K562 (cell line): ENCODE measurements around the gene ABT1. TPM values are rescaled to one million over a fixed set of nuclear protein-coding genes. Genes with fewer than 3 reads are reported as not detected.

Experiments used
- ATAC-seq: fragments of 200-7000 bp; cut with Tn5 transposase; 3 replicates; pipeline ENCODE4 v1.9.1; 2020; ENCODE audit warnings: moderate library complexity
- BruUV-seq: library from RNA; stranded (reverse); fragments of 400-500 nt; replicated peaks from 2 replicates; lab custom pipeline; 2021; lab: Mats Ljungman, UMichigan
- CTCF ChIA-PET: fragments of 300-600 bp; formaldehyde crosslinking; extraction: SDS; loops from one replicate; lab custom pipeline; 2021; ENCODE audit warnings: low intra/inter-chr PET ratio; lab: Yijun Ruan, JAX
- POLR2A ChIA-PET: fragments of 300-600, 350-650 bp; sonication (Branson Sonifier 250); formaldehyde crosslinking; extraction: SDS; loops from one replicate; lab custom pipeline; 2021; ENCODE audit warnings: antibody characterized with exemption, inconsistent platforms; lab: Yijun Ruan, JAX
- DNase-seq, 4 experiments: peaks; one replicate each; pipeline versions ENCODE4 v3.0.0 to v3.0.0-alpha.2; 2011 to 2018; ENCODE audit warnings: low spot score in 3 of 4, mixed read lengths in 3 of 4; ENCODE audit errors: extremely low read depth in 1 of 4
- FAIRE-seq: peaks from 2 replicates; lab custom pipeline; 2011; peaks lifted over from hg19 to GRCh38; lab: Jason Lieb, UNC
- H2AFZ ChIP-seq: 2 replicates; pipeline ENCODE4 v1.6.0; 2011; ENCODE audit warnings: low read depth, low read length, control low read depth, inconsistent platforms
- H3K27ac ChIP-seq: fragments of 200-600 bp; 3 replicates; pipeline ENCODE4 v1.8.0; 2011; ENCODE audit warnings: low read depth, mild to moderate bottlenecking, control low read depth, inconsistent platforms, low read length, moderate library complexity, mixed read lengths; ENCODE audit errors: extremely low read depth
- H3K27me3 ChIP-seq, 2 experiments: fragments of 300-600 bp in 1 of 2; 2 replicates in 1 of 2; 3 replicates in 1 of 2; pipeline versions ENCODE4 v1.6.0 to v1.8.0; 2011; ENCODE audit warnings: inconsistent platforms in 2 of 2, low read length in 2 of 2, mild to moderate bottlenecking in 1 of 2, mixed read lengths in 1 of 2, moderate library complexity in 1 of 2; ENCODE audit not compliant: control insufficient read depth in 2 of 2, insufficient read depth in 2 of 2
- H3K36me3 ChIP-seq: fragments of 300-600 bp; 3 replicates; pipeline ENCODE4 v1.8.0; 2011; ENCODE audit warnings: mild to moderate bottlenecking, low read length, inconsistent platforms; ENCODE audit not compliant: control insufficient read depth, insufficient read depth
- H3K4me1 ChIP-seq, 2 experiments: fragments of 200-600 bp in 1 of 2; replicated peaks in 1 of 2; 2 replicates in 1 of 2; 3 replicates in 1 of 2; pipeline versions ENCODE4 v1.5.1 to v1.8.0; 2011; ENCODE audit warnings: inconsistent platforms in 2 of 2, low read length in 2 of 2, mild to moderate bottlenecking in 1 of 2, mixed read lengths in 1 of 2, moderate library complexity in 1 of 2; ENCODE audit not compliant: control insufficient read depth in 2 of 2, insufficient read depth in 2 of 2
- H3K4me2 ChIP-seq: 2 replicates; pipeline ENCODE4 v1.6.1; 2011; ENCODE audit warnings: low read length, control low read depth, inconsistent platforms, mixed read lengths; ENCODE audit not compliant: insufficient read depth
- H3K4me3 ChIP-seq: fragments of 200-600 bp; sonication (generic), shearing (Covaris generic); 2 replicates; pipeline ENCODE4 v1.5.1; 2016; ENCODE audit warnings: control low read depth, inconsistent platforms
- H3K79me2 ChIP-seq: fragments of 200-600 bp; 3 replicates; pipeline ENCODE4 v1.8.0; 2011; ENCODE audit warnings: low read length, inconsistent platforms; ENCODE audit not compliant: control insufficient read depth, insufficient read depth
- H3K9ac ChIP-seq, 2 experiments: 2 replicates each; pipeline versions ENCODE4 v1.6.0 to v1.6.1; 2011; ENCODE audit warnings: low read depth in 2 of 2, low read length in 2 of 2, control low read depth in 1 of 2, inconsistent platforms in 1 of 2, mild to moderate bottlenecking in 1 of 2, mixed read lengths in 1 of 2; ENCODE audit not compliant: insufficient read depth in 1 of 2
- H3K9me1 ChIP-seq: one replicate; pipeline ENCODE4 v1.6.0; 2011; ENCODE audit warnings: inconsistent platforms, mild to moderate bottlenecking, low read length, moderate library complexity; ENCODE audit not compliant: control insufficient read depth, insufficient read depth
- H3K9me3 ChIP-seq: replicated peaks from 2 replicates; pipeline ENCODE4 v1.5.1; 2011; ENCODE audit warnings: low read depth, low read length, inconsistent platforms; ENCODE audit not compliant: control insufficient read depth, insufficient read depth
- H4K20me1 ChIP-seq: replicated peaks from 2 replicates; pipeline ENCODE4 v1.6.1; 2011; ENCODE audit warnings: low read length, inconsistent platforms, mixed read lengths; ENCODE audit not compliant: control insufficient read depth, insufficient read depth
- ATF1 ChIP-seq, 2 experiments: fragments of 450-650 bp in 1 of 2; IDR thresholded peaks; 2 replicates each; pipeline ENCODE4 v1.6.1; 2016; ENCODE audit warnings: missing compliant biosample characterization in 1 of 2, missing genetic modification characterization in 1 of 2
- CBX2 ChIP-seq: fragments of 200-600 bp; sonication (generic); IDR thresholded peaks from one replicate; pipeline ENCODE4 v1.6.1; 2012; ENCODE audit warnings: mild to moderate bottlenecking, low read length, inconsistent platforms; ENCODE audit not compliant: insufficient read depth, poor library complexity, severe bottlenecking
- CTCF ChIP-seq, 3 experiments: IDR thresholded peaks in 2 of 3; conservative IDR thresholded peaks in 1 of 3; 2 replicates each; pipeline ENCODE4 v1.5.1; 2011 to 2012; ENCODE audit warnings: low read length in 3 of 3, mild to moderate bottlenecking in 3 of 3, control low read depth in 2 of 3, improper control_type of control experiment in 1 of 3, inconsistent platforms in 1 of 3, low read depth in 1 of 3, mixed read lengths in 1 of 3, moderate library complexity in 1 of 3; ENCODE audit not compliant: insufficient read depth in 2 of 3
- DMBX1 ChIP-seq: fragments of 250-450 bp; sonication (Bioruptor Pico); IDR thresholded peaks from 2 replicates; pipeline ENCODE4 v1.8.0; 2022; ENCODE audit warnings: inconsistent platforms, mild to moderate bottlenecking, moderate library complexity, borderline replicate concordance
- MTA3 ChIP-seq: fragments of 450-650 bp; formaldehyde crosslinking; IDR thresholded peaks from 2 replicates; pipeline ENCODE4 v1.6.1; 2017; ENCODE audit warnings: mild to moderate bottlenecking, borderline replicate concordance
- NFRKB ChIP-seq: fragments of 450-650 bp; IDR thresholded peaks from 2 replicates; pipeline ENCODE4 v1.6.1; 2016; ENCODE audit warnings: low read depth
- NR1H2 ChIP-seq: sonication (generic); formaldehyde crosslinking; IDR thresholded peaks from 2 replicates; pipeline ENCODE4 v1.4.0; 2020; ENCODE audit warnings: mild to moderate bottlenecking, missing genetic modification reagents
- PHTF2 ChIP-seq: fragments of 250-450 bp; sonication (Bioruptor Pico); IDR thresholded peaks from 2 replicates; pipeline ENCODE4 v1.5.0; 2021; ENCODE audit warnings: mild to moderate bottlenecking
- PRMT5 ChIP-seq: sonication (generic); formaldehyde crosslinking; IDR thresholded peaks from 2 replicates; pipeline ENCODE4 v1.5.0; 2020; ENCODE audit warnings: missing genetic modification reagents
- TAF7 ChIP-seq: fragments of 450-650 bp; IDR thresholded peaks from 2 replicates; pipeline ENCODE4 v1.6.1; 2016; ENCODE audit warnings: missing genetic modification characterization, missing compliant biosample characterization
- TSHZ1 ChIP-seq: fragments of 250-450 bp; sonication (Bioruptor Pico); IDR thresholded peaks from 2 replicates; pipeline ENCODE4 v1.4.0; 2020; ENCODE audit warnings: mild to moderate bottlenecking, moderate library complexity
- ZNF274 ChIP-seq: IDR thresholded peaks from 2 replicates; pipeline ENCODE4 v1.6.1; 2011; ENCODE audit warnings: low read depth, mild to moderate bottlenecking, low read length, moderate library complexity, borderline replicate concordance
- ZNF589 ChIP-seq: fragments of 200-800 bp; sonication (Bioruptor generic); IDR thresholded peaks from 2 replicates; pipeline ENCODE4 v1.6.1; 2016; ENCODE audit warnings: low read depth, missing genetic modification characterization, missing compliant biosample characterization
- WGBS: fragments of 100-300 bp; shearing (Covaris generic); methylation state at CpG from one replicate; pipeline ENCODE4 v1.1.6; 2016; ENCODE audit warnings: low coverage, mixed read lengths; ENCODE audit not compliant: insufficient coverage; ENCODE audit errors: missing lambda C conversion rate; 5-methylcytosine and 5-hydroxymethylcytosine counted together
- in situ Hi-C: fragments of 300-500 bp; cut with MboI; formaldehyde crosslinking; loops from 4 replicates; pipeline ENCODE4 v1.15.0; 2018; ENCODE audit warnings: inconsistent platforms, mixed read lengths
- intact Hi-C: fragments of 100-400 bp; cut with micrococcal nuclease; formaldehyde crosslinking; loops from 2 replicates; pipeline ENCODE4 v1.14.2; 2022
- polyA plus RNA-seq, 8 experiments: library from polyadenylated mRNA; depleted of rRNA in 4 of 8; stranded (reverse) in 5 of 8; unstranded in 3 of 8; fragments of >200 nt; fragmentation: Nextera tagmentation in 2 of 8; fragmentation: Illumina TruSeq in 1 of 8; extraction: Ambion mirVana in 2 of 8; extraction: Trizol in 1 of 8; gene quantifications; 2 replicates each; pipeline versions ENCODE4 v1.2.1 to v1.2.3, GENCODE V29; 2011 to 2014; ENCODE audit warnings: inconsistent platforms in 1 of 8, missing spikeins in 1 of 8
- total RNA-seq, 7 experiments: library from RNA; depleted of rRNA in 6 of 7; stranded (reverse); fragments of >200 nt in 6 of 7; fragmentation: Illumina TruSeq in 2 of 7; extraction: Trizol in 2 of 7; gene quantifications; 2 replicates each; pipeline versions ENCODE4 v1.2.1 to v1.2.3, GENCODE V29; 2011 to 2021; ENCODE audit warnings: low replicate concordance in 1 of 7
- TF ChIP-seq, protein P1 (sequence below): fragments of 250-450 bp; sonication (Bioruptor Pico); IDR thresholded peaks from 2 replicates; pipeline ENCODE4 v1.5.1; 2021; ENCODE audit warnings: mild to moderate bottlenecking

ABT1 gene
- total and polyA plus RNA-seq, 9 of the 15 experiments (the other 6 are each of a cell fraction or from before 2014, with no cell fraction given) = 8.8 to 52.7 (median 40.7) TPM

- ChIA-PET POLR2A (no interaction called here), CTCF (no interaction called here)
- H3K36me3 ChIP-seq = peaks cover 53% of the 10 kb centered on the region
- peaks cover 7% of the 10 kb centered on the region; the same call in 2 of the 3 replicates for H3K79me2 ChIP-seq
- no peaks in the 10 kb centered on the region for H3K4me1 ChIP-seq
- no peak overlapping the region for H2AFZ ChIP-seq
- H3K9me1 ChIP-seq = no peaks in the 10 kb centered on the region
- TF ChIP-seq, protein P1, sequence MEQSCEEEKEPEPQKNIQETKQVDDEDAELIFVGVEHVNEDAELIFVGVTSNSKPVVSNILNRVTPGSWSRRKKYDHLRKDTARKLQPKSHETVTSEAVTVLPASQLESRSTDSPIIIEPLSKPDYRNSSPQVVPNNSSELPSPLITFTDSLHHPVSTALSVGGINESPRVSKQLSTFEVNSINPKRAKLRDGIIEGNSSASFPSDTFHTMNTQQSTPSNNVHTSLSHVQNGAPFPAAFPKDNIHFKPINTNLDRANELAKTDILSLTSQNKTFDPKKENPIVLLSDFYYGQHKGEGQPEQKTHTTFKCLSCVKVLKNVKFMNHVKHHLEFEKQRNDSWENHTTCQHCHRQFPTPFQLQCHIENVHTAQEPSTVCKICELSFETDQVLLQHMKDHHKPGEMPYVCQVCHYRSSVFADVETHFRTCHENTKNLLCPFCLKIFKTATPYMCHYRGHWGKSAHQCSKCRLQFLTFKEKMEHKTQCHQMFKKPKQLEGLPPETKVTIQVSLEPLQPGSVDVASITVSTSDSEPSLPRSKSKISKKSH (CRISPR knock-in tag) = no peak
- TF ChIP-seq TSHZ1 (CRISPR knock-in tag) (no peak), ZNF274 (no peak), CTCF (IDR thresholded peaks at IDR 0.05 in 2 of 3, conservative IDR thresholded peaks at IDR 0.05 in 1 of 3; ENCODE audit: insufficient read depth in 2 of 3, low read depth in 1 of 3, low read length in 3 of 3) (no peak), ZNF589 (CRISPR knock-in tag) (no peak), PRMT5 (CRISPR knock-in tag) (no peak), PHTF2 (CRISPR knock-in tag) (no peak), NR1H2 (CRISPR knock-in tag) (no peak), DMBX1 (CRISPR knock-in tag) (no peak), ATF1 (CRISPR knock-in tag; IDR thresholded peaks at IDR 0.05) (no peak), ATF1 (tag; IDR thresholded peaks at IDR 0.05) (no peak), TAF7 (tag) (no peak), MTA3 (no peak), CBX2 (no peak), NFRKB (no peak)
- TF ChIP-seq, all 486 proteins: peak for 0
- Histone ChIP-seq H4K20me1 (no peaks in the 10 kb centered on the region), H3K4me3 (no peak overlapping the region), H3K9me3 (peaks cover 11% of the 10 kb centered on the region), H3K27me3 (no peaks in the 10 kb centered on the region), H3K27ac (no peak overlapping the region), H3K4me2 (no peak overlapping the region), H3K9ac (no peak overlapping the region)
- no TSS peak for BruUV-seq
- intact Hi-C loops = no loop called here
- FAIRE-seq = no peak
- 80% methylated on average over 2 of the region's 2 CpGs for WGBS
- no peak for DNase-seq
- no peak for ATAC-seq
- in situ Hi-C loops = no loop called here
Measured at GRCh38 chr6:26640806-26641205, 44.1 kb downstream of the ABT1 start.
